HG03196 (cell line): ENCODE data around the gene ACD.

Experiments
- ATAC-seq: cut with Tn5 transposase; IDR thresholded peaks from one replicate; pipeline ENCODE4 v1.9.1; 2021; ENCODE audit not compliant: unreplicated experiment

Gene ACD

DNA sequence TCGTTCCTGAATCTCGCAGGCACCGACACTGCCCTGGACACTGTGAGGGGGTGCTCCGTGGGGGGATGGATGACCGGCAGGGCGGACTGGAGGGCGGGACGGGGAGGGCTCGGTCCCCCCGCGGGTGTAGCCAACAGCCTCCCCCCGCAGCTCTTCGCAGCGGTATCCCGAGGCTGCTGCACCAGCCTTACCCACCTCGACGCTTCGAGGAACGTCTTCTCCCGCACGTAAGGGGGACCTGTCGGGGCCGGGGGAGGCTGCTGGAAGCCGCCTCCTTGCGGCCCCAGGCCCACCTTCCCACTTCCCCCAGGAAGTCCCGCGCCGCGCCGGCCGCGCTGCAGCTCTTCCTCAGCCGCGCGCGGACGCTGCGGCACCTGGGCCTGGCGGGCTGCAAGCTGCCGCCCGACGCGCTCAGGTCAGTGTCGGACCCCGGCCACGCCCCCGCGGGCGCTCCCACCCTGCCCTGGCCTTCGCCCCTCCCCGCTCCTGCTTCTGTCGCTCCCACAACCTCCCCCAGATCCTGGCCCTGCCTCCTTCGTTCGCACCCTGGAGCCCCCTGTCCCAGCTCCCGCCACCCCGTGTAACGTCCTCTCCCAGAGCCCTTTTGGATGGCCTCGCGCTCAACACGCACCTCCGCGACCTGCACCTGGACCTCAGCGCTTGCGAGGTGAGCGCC lies 11.8 kb downstream of the ACD start:
- ATAC-seq, result no peak

DNA sequence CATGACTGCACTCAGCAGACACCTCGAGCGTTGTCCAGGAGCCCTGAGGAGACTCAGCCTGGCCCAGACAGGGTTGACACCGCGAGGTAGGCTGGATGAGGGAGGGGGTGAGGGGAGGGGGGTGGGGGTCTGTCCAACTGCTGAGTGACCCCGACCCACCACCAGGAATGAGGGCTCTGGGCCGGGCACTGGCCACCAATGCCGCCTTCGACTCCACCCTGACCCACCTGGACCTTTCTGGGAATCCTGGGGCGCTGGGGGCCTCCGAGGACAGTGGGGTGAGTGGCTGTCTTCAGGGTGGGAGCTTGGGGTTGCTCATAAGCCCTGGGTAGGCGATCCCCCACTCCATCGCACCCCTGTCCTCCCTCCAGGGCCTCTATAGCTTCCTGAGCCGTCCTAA lies 12.4 kb downstream of the ACD start:
- no peak for ATAC-seq

- ATAC-seq, result no peak
These were observed 12.9 kb downstream of the ACD start for GRCh38 chr16:67647111-67647651.

- no peak for ATAC-seq
These were observed 14.5 kb downstream of the ACD start for GRCh38 chr16:67645397-67646121.

- ATAC-seq, result no peak
These were observed 16.0 kb downstream of the ACD start for GRCh38 chr16:67644038-67644437.

- ATAC-seq, result no peak
These were observed 18.0 kb downstream of the ACD start for GRCh38 chr16:67641779-67642708.

DNA sequence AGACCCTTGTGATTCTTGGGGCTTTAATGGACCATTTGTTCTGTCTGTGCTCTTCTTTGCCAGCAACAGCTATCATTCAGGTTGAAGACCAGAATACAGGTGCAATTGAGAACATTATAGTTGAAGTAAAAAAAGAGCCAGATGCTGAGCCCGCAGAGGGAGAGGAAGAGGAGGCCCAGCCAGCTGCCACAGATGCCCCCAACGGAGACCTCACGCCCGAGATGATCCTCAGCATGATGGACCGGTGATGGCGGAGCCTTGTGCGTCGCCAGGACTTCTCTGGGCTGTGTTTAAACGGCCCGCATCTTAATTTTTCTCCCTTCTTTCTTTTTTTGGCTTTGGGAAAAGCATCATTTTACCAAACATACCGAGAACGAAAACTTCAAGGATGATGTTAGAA lies 22.4 kb downstream of the ACD start:
- ATAC-seq, result no peak

GRCh38 chr16:67636713-67637112 lies 23.3 kb downstream of the ACD start:
- ATAC-seq, result no peak

- ATAC-seq, result no peak
These were observed 27.5 kb downstream of the ACD start for GRCh38 chr16:67632415-67633172.

GRCh38 chr16:67628216-67628615 lies 31.8 kb downstream of the ACD start:
- ATAC-seq, result no peak

DNA sequence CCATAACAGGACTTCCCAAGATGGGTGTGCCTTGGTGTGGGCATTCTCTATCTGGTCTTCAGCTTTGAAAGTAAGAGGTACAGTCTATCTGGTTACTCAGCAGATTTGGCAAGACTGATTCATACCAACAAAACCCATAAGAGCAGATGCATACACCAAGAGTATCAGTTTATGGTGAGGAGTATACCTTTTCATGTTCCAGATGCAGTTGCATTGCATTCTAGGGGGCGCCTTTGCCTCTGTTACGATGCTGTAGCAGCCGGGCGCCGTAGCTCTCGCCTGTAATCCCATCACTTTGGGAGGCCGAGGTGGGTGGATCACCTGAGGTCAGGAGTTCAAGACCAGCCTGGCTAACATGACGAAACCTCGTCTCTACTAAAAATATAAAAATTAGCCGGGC lies 46.3 kb downstream of the ACD start:
- no peak for ATAC-seq

- ATAC-seq, result no peak
These were observed 51.7 kb downstream of the ACD start for GRCh38 chr16:67608364-67608763.
